Endothelial cell of umbilical vein (primary cell): ENCODE data around the gene CNIH2. TPM values are rescaled to one million over a fixed set of nuclear protein-coding genes. Genes with fewer than 3 reads are reported as not detected.

ENCODE experiments used
- BruUV-seq: library from RNA; stranded (reverse); fragments of 400-500 nt; replicated peaks from 2 replicates; lab custom pipeline; 2021; lab: Mats Ljungman, UMichigan
- CTCF ChIA-PET: fragments of 300-600, 350-600 bp; sonication (Branson Sonifier 250); formaldehyde crosslinking; loops from one replicate; lab custom pipeline; 2021; ENCODE audit warnings: antibody characterized with exemption, inconsistent platforms; lab: Charles Lee
- POLR2A ChIA-PET: fragments of 300-600, 350-600 bp; sonication (Branson Sonifier 250); formaldehyde crosslinking; loops from one replicate; lab custom pipeline; 2021; ENCODE audit warnings: antibody characterized with exemption, inconsistent platforms; lab: Charles Lee
- DNase-seq: peaks from one replicate; pipeline ENCODE4 v3.0.0-alpha.2; 2011; ENCODE audit warnings: low read depth, low spot score
- FAIRE-seq: peaks from 2 replicates; lab custom pipeline; 2011; peaks lifted over from hg19 to GRCh38; lab: Jason Lieb, UNC
- H2AFZ ChIP-seq: 2 replicates; pipeline ENCODE4 v1.6.0; 2012; ENCODE audit warnings: low read depth, low read length, control low read depth, inconsistent platforms
- H3K27ac ChIP-seq: 2 replicates; pipeline ENCODE4 v1.5.1; 2011; ENCODE audit warnings: low read depth, mild to moderate bottlenecking, control low read depth, low read length, moderate library complexity; ENCODE audit not compliant: insufficient read depth
- H3K27me3 ChIP-seq, 2 experiments: 2 replicates each; pipeline versions ENCODE4 v1.6.0 to v1.6.1; 2011; ENCODE audit warnings: low read length in 2 of 2, mixed read lengths in 1 of 2; ENCODE audit not compliant: control insufficient read depth in 2 of 2, insufficient read depth in 2 of 2
- H3K36me3 ChIP-seq, 2 experiments: 2 replicates in 1 of 2; 3 replicates in 1 of 2; pipeline ENCODE4 v1.5.1; 2011; ENCODE audit warnings: low read length in 2 of 2, mild to moderate bottlenecking in 1 of 2, moderate library complexity in 1 of 2; ENCODE audit not compliant: control insufficient read depth in 2 of 2, insufficient read depth in 2 of 2; ENCODE audit errors: extremely low read depth in 1 of 2
- H3K4me1 ChIP-seq: 3 replicates; pipeline ENCODE4 v1.5.1; 2011; ENCODE audit warnings: mild to moderate bottlenecking, low read length; ENCODE audit not compliant: control insufficient read depth, insufficient read depth; ENCODE audit errors: extremely low read depth
- H3K4me2 ChIP-seq: 2 replicates; pipeline ENCODE4 v1.6.1; 2011; ENCODE audit warnings: low read length, control low read depth, mixed read lengths; ENCODE audit not compliant: insufficient read depth
- H3K4me3 ChIP-seq, 3 experiments: fragments of 200-600 bp in 1 of 3; sonication (generic), shearing (Covaris generic) in 1 of 3; replicated peaks in 1 of 3; 2 replicates each; pipeline ENCODE4 v1.5.1; 2011 to 2016; ENCODE audit warnings: control low read depth in 3 of 3, low read length in 3 of 3, mild to moderate bottlenecking in 2 of 3, inconsistent platforms in 1 of 3, low read depth in 1 of 3, moderate library complexity in 1 of 3; ENCODE audit not compliant: insufficient read depth in 1 of 3
- H3K79me2 ChIP-seq: 2 replicates; pipeline ENCODE4 v1.6.0; 2012; ENCODE audit warnings: low read length, inconsistent platforms; ENCODE audit not compliant: control insufficient read depth, insufficient read depth
- H3K9ac ChIP-seq: replicated peaks from 2 replicates; pipeline ENCODE3; 2011; ENCODE audit warnings: low read length, control low read depth; ENCODE audit not compliant: insufficient read depth; ENCODE audit errors: extremely low read depth
- H3K9me1 ChIP-seq: replicated peaks from 3 replicates; pipeline ENCODE4 v1.6.0; 2011; ENCODE audit warnings: mild to moderate bottlenecking, low read length; ENCODE audit not compliant: control insufficient read depth, insufficient read depth; ENCODE audit errors: extremely low read depth
- H3K9me3 ChIP-seq: replicated peaks from 2 replicates; pipeline ENCODE4 v1.5.1; 2012; ENCODE audit warnings: low read length, inconsistent platforms; ENCODE audit not compliant: control insufficient read depth, insufficient read depth
- H4K20me1 ChIP-seq: replicated peaks from 2 replicates; pipeline ENCODE3; 2011; ENCODE audit warnings: mild to moderate bottlenecking, low read length; ENCODE audit not compliant: control insufficient read depth, insufficient read depth; ENCODE audit errors: extremely low read depth
- CTCF ChIP-seq, 2 donors: IDR thresholded peaks; 1 replicate in 1 of 2; 2 replicates in 1 of 2; pipeline ENCODE4 v1.5.1; 2011; ENCODE audit warnings: low read length in 2 of 2, mild to moderate bottlenecking in 2 of 2, moderate library complexity in 2 of 2, control low read depth in 1 of 2, inconsistent platforms in 1 of 2, low read depth in 1 of 2; ENCODE audit not compliant: insufficient read depth in 1 of 2; ENCODE audit errors: extremely low read depth in 1 of 2
- EZH2 ChIP-seq: IDR thresholded peaks from 2 replicates; pipeline ENCODE4 v1.6.1; 2012; ENCODE audit warnings: borderline replicate concordance, low read depth, mild to moderate bottlenecking, moderate library complexity, low read length, inconsistent platforms; ENCODE audit not compliant: severe bottlenecking
- FOS ChIP-seq: IDR thresholded peaks from 2 replicates; pipeline ENCODE4 v1.6.1; 2011; ENCODE audit warnings: mild to moderate bottlenecking, low read length, moderate library complexity, borderline replicate concordance; ENCODE audit not compliant: insufficient read depth
- GATA2 ChIP-seq: IDR thresholded peaks from 2 replicates; pipeline ENCODE4 v1.7.0; 2011; ENCODE audit warnings: low read depth, mild to moderate bottlenecking, moderate library complexity, mixed read lengths, low read length; ENCODE audit not compliant: insufficient read length, insufficient read depth
- MAX ChIP-seq: IDR thresholded peaks from 2 replicates; pipeline ENCODE4 v1.6.1; 2011; ENCODE audit not compliant: insufficient read depth, insufficient read length
- MYC ChIP-seq: IDR thresholded peaks from one replicate; pipeline ENCODE4 v1.6.1; 2011; ENCODE audit warnings: mild to moderate bottlenecking, low read depth, low read length
- POLR2AphosphoS5 ChIP-seq: IDR thresholded peaks from 2 replicates; pipeline ENCODE4 v1.6.1; 2012; ENCODE audit warnings: low read depth, mild to moderate bottlenecking, control low read depth, low read length, moderate library complexity; ENCODE audit not compliant: insufficient read depth
- dilution Hi-C: fragments of 300-500 bp; cut with MboI; formaldehyde crosslinking; loops from one replicate; pipeline ENCODE4 v1.15.0; 2019; ENCODE audit warnings: low sequenced_read_pairs; ENCODE audit not compliant: extremely low pct_ligation_motif_present
- intact Hi-C: fragments of 100-400 bp; cut with micrococcal nuclease; formaldehyde crosslinking; loops from one replicate; pipeline ENCODE4 v1.10.0; 2022
- polyA plus RNA-seq, 4 experiments: library from polyadenylated mRNA; depleted of rRNA in 3 of 4; stranded (reverse) in 3 of 4; unstranded in 1 of 4; fragments of >200 nt; gene quantifications; 2 replicates each; pipeline versions ENCODE4 v1.2.1 to v1.2.3, GENCODE V29; 2011 to 2012; ENCODE audit warnings: missing spikeins in 1 of 4
- total RNA-seq: library from RNA; stranded (reverse); gene quantifications from 2 replicates; pipeline ENCODE4 v1.2.3, GENCODE V29; 2021

Gene CNIH2
- total and polyA plus RNA-seq, 2 donors (not counting 3 experiments of a cell fraction or from before 2014, with no cell fraction given): 0.46 to 1.2 TPM

GRCh38 chr11:66233301-66233700 lies 44.7 kb upstream of the CNIH2 start:
- H3K27me3 ChIP-seq: no peaks in the 10 kb centered on the region
- H3K4me3 ChIP-seq: no peak overlapping the region
- H3K27ac ChIP-seq: no peak overlapping the region
- CTCF ChIA-PET: interaction anchor here (4.5 kb wide), 1 partner anchor 11 kb away, joined by 25 read pairs; no protein-coding TSS in a partner anchor
- H2AFZ ChIP-seq: no peak overlapping the region
- TF ChIP-seq MYC (no peak), GATA2 (no peak), FOS (no peak), POLR2AphosphoS5 (no peak), MAX (no peak)
- no peaks in the 10 kb centered on the region for H3K79me2 ChIP-seq
- intact Hi-C loops (no loop called here), dilution Hi-C loops (no loop called here)
- FAIRE-seq (no peak), DNase-seq (no peak)
- peaks cover 0 to 53% of the 10 kb centered on the region in 2 experiments for H3K36me3 ChIP-seq
- no peaks in the 10 kb centered on the region for H3K9me3 ChIP-seq
- no peaks in the 10 kb centered on the region for H4K20me1 ChIP-seq
- no peaks in the 10 kb centered on the region for H3K4me1 ChIP-seq
- no peak overlapping the region for H3K9ac ChIP-seq
- no peak overlapping the region for H3K4me2 ChIP-seq
- no peaks in the 10 kb centered on the region for H3K9me1 ChIP-seq
- no TSS peak for BruUV-seq
- POLR2A ChIA-PET: no interaction called here

GRCh38 chr11:66235141-66235540 lies 42.8 kb upstream of the CNIH2 start:
- DNase-seq (no peak), FAIRE-seq (no peak)
- Histone ChIP-seq H3K4me2 (no peak overlapping the region), H3K27ac (no peak overlapping the region), H3K9me1 (no peaks in the 10 kb centered on the region), H3K9ac (no peak overlapping the region), H3K36me3 (peaks cover 0 to 61% of the 10 kb centered on the region in 2 experiments), H3K4me1 (no peaks in the 10 kb centered on the region), H2AFZ (no peak overlapping the region), H3K79me2 (no peaks in the 10 kb centered on the region), H4K20me1 (no peaks in the 10 kb centered on the region), H3K27me3 (no peaks in the 10 kb centered on the region), H3K4me3 (no peak overlapping the region), H3K9me3 (no peaks in the 10 kb centered on the region)
- TF ChIP-seq EZH2 (no peak), POLR2AphosphoS5 (no peak), FOS (no peak), GATA2 (no peak), MYC (no peak), CTCF (IDR thresholded peaks at IDR 0.05; ENCODE audit: extremely low read depth in 1 of 2, insufficient read depth in 1 of 2, low read depth in 1 of 2, low read length in 2 of 2) (no peak)
- ChIA-PET POLR2A (no interaction called here), CTCF (interaction anchor here (1.4 to 4.5 kb wide), 3 partner anchors 13 to 23 kb away, joined by 3 to 25 read pairs (median 4); no protein-coding TSS in a partner anchor)
- dilution Hi-C loops (no loop called here), intact Hi-C loops (no loop called here)
- BruUV-seq: no TSS peak
